ENCODE data around the gene MRPL10. TPM values are rescaled to one million over a fixed set of nuclear protein-coding genes. Genes with fewer than 3 reads are reported as not detected.

The MRPL10 gene
- total RNA-seq, 1 donor from 2014 or later, result 48.2 TPM

GRCh38 chr17:47813077-47813476 is 18.3 kb downstream of the MRPL10 start:
- DNase-seq (ENCODE audit: low spot score), result no peak
- Histone ChIP-seq H3K9me3 (ENCODE audit: low read depth) (no peaks in the 10 kb centered on the region), H3K4me3 (no peak overlapping the region), H4K20me1 (ENCODE audit: low read depth) (no peaks in the 10 kb centered on the region), H3K9ac (no peak overlapping the region), H3K27me3 (no peaks in the 10 kb centered on the region), H3F3A (ENCODE audit: low read depth) (no peaks in the 10 kb centered on the region), H2AFZ (replicated peaks) (no peak overlapping the region), H3K4me2 (no peak overlapping the region), H3K36me3 (no peaks in the 10 kb centered on the region), H3K79me2 (ENCODE audit: low read depth) (no peaks in the 10 kb centered on the region), H3K27ac (no peak overlapping the region), H3K4me1 (no peaks in the 10 kb centered on the region)
- H3K27me3 Mint-ChIP-seq (ENCODE audit: insufficient read depth, low read depth), result peaks cover 4% of the 10 kb centered on the region
- TF ChIP-seq EZH2 (IDR thresholded peaks at IDR 0.05), result no peak
- no peak for TF ChIP-seq CTCF (IDR thresholded peaks at IDR 0.05)
- TF ChIP-seq EZH2phosphoT487 (IDR thresholded peaks at IDR 0.05), result no peak
- H3K27ac Mint-ChIP-seq, result no peak overlapping the region
- peaks cover 9% of the 10 kb centered on the region for H3K36me3 Mint-ChIP-seq
- H3K9me3 Mint-ChIP-seq, result no peaks in the 10 kb centered on the region
- peaks cover 7% of the 10 kb centered on the region for H3K4me1 Mint-ChIP-seq
- no peak overlapping the region for H3K4me3 Mint-ChIP-seq

DNA sequence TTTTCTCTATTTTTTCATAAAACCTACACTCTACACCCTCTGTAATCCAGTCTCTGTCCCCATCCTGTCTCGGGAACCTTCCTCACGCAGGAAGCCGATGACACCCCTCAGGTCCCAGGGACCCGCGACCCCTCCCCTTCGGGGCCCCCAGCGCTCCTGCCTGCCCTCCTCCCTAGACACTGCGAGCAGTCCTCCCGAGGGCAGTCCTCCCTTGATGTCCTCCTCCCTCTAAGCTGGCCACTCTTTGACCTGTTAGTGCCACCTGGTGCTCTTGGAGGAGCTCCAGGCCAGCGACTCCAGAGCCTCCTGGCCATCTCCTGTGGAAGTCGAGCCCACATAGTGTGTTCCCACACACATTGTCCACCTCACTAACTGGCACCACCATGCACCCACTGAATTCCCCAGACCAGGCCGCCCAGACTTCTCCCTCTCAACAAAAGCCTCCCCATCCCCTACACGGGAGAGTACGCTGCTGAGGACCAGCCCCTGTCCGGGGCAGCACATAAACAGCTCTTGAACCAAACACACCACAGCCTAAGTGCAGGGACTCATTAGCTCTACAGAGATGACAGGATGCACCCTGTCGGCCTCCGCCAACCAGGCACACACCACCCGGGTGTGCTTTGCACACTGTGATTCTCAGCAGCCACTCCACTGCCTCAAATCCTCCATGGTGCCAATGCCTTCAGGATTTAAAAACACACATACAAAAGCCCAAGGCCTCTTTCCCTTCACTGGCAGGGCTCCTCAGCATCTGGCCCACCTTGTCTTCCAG is 19.0 kb downstream of the MRPL10 start:
- Mint-ChIP-seq H3K4me3 (no peak overlapping the region), H3K27me3 (ENCODE audit: insufficient read depth, low read depth) (peaks cover 9% of the 10 kb centered on the region), H3K27ac (peak overlapping the region; percentile 84), H3K9me3 (no peaks in the 10 kb centered on the region), H3K36me3 (peaks cover 9% of the 10 kb centered on the region), H3K4me1 (peaks cover 7% of the 10 kb centered on the region)
- Histone ChIP-seq H3K9me3 (ENCODE audit: low read depth) (no peaks in the 10 kb centered on the region), H2AFZ (replicated peaks) (no peak overlapping the region), H3F3A (ENCODE audit: low read depth) (no peaks in the 10 kb centered on the region), H4K20me1 (ENCODE audit: low read depth) (no peaks in the 10 kb centered on the region), H3K4me3 (no peak overlapping the region), H3K4me2 (no peak overlapping the region), H3K27ac (no peak overlapping the region), H3K79me2 (ENCODE audit: low read depth) (no peaks in the 10 kb centered on the region), H3K36me3 (no peaks in the 10 kb centered on the region), H3K9ac (no peak overlapping the region), H3K27me3 (no peaks in the 10 kb centered on the region), H3K4me1 (no peaks in the 10 kb centered on the region)
- DNase-seq (ENCODE audit: low spot score), result no peak
- TF ChIP-seq EZH2phosphoT487 (IDR thresholded peaks at IDR 0.05), result no peak
- no peak for TF ChIP-seq CTCF (IDR thresholded peaks at IDR 0.05)
- no peak for TF ChIP-seq EZH2 (IDR thresholded peaks at IDR 0.05)

- no peaks in the 10 kb centered on the region for H3K9me3 Mint-ChIP-seq
- no peaks in the 10 kb centered on the region for H3K79me2 ChIP-seq (ENCODE audit: low read depth)
- H3K27ac ChIP-seq, result no peak overlapping the region
- no peaks in the 10 kb centered on the region for H3K27me3 ChIP-seq
- H3K9ac ChIP-seq, result no peak overlapping the region
- H3K27ac Mint-ChIP-seq, result peak overlapping the region; percentile 16
- H2AFZ ChIP-seq (replicated peaks), result no peak overlapping the region
- TF ChIP-seq CTCF (IDR thresholded peaks at IDR 0.05) (no peak), EZH2 (IDR thresholded peaks at IDR 0.05) (no peak)
- H3K9me3 ChIP-seq (ENCODE audit: low read depth), result no peaks in the 10 kb centered on the region
- no peaks in the 10 kb centered on the region for H3K36me3 ChIP-seq
- H3K4me1 Mint-ChIP-seq, result peaks cover 7% of the 10 kb centered on the region
- no peaks in the 10 kb centered on the region for H3F3A ChIP-seq (ENCODE audit: low read depth)
- no peak overlapping the region for H3K4me2 ChIP-seq
- H3K4me3 Mint-ChIP-seq, result no peak overlapping the region
- no peak for DNase-seq (ENCODE audit: low spot score)
- H3K36me3 Mint-ChIP-seq, result peaks cover 9% of the 10 kb centered on the region
- no peak overlapping the region for H3K4me3 ChIP-seq
- no peaks in the 10 kb centered on the region for H3K4me1 ChIP-seq
- peaks cover 9% of the 10 kb centered on the region for H3K27me3 Mint-ChIP-seq (ENCODE audit: insufficient read depth, low read depth)
- H4K20me1 ChIP-seq (ENCODE audit: low read depth), result no peaks in the 10 kb centered on the region
These were observed 19.6 kb downstream of the MRPL10 start for GRCh38 chr17:47811709-47812108.

Measured in neural progenitor cell (in vitro differentiated cells).